Stimulated activated CD8-positive, alpha-beta memory T cell treated with anti-CD3 and anti-CD28 coated beads, Interleukin-12 subunit alpha, Interleukin-12 subunit beta, amount 100 ng/mL, for 24 hours (primary cell): ENCODE measurements around the gene GTF2F1.
A peak's percentile ranks its signal among the peaks of the same experiment; 100 is the strongest.
"Not testable (repeated sequence)": the region's sequence is repeated elsewhere in the genome, so short reads cannot be mapped to it uniquely, and the experiment has no call there.

Source experiments
- DNase-seq: peaks from one replicate; pipeline ENCODE4 v3.0.0-alpha.2; 2020; ENCODE audit errors: extremely low read depth

The GTF2F1 gene

DNA sequence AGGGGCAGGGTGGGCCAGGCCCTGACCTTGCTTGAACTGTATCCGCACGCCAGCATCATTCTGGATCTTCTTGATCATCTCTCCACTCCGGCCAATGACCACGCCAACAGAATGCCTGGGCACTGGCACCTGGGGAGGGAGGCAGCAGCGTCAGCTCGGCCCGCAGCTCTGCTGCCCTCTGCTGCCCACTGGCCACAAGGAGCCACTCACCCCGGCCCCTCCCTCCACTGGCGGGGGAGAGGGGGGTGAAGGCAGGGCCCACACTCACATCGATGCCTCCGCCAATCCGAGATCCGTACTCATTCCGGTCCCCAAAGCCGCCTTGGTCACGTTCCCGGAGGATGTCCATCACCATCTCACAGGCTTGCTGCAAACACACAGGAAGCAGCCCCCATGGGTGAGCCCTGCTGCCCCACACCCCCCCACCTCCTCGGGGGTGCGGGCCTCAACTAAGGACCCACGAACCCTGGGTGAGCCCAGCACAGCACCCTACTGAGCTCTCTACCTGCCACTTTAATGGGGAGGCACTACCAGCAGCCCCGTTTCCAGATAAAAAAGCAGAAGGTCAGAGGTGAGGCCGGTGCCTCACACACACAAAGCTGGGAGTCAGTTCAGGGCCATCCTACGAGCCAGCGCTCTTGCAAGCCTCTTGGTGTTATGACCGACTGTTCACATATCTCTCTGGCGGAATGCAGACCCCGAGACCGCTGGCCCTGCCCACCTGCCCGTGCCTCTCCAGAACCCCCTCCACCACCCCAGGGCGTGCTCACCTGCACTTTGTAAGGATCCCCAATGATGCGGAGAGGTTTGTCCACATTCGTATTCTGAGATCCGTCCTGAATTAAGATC lies 25.0 kb upstream of the GTF2F1 start:
- DNase-seq, result no peak

DNA sequence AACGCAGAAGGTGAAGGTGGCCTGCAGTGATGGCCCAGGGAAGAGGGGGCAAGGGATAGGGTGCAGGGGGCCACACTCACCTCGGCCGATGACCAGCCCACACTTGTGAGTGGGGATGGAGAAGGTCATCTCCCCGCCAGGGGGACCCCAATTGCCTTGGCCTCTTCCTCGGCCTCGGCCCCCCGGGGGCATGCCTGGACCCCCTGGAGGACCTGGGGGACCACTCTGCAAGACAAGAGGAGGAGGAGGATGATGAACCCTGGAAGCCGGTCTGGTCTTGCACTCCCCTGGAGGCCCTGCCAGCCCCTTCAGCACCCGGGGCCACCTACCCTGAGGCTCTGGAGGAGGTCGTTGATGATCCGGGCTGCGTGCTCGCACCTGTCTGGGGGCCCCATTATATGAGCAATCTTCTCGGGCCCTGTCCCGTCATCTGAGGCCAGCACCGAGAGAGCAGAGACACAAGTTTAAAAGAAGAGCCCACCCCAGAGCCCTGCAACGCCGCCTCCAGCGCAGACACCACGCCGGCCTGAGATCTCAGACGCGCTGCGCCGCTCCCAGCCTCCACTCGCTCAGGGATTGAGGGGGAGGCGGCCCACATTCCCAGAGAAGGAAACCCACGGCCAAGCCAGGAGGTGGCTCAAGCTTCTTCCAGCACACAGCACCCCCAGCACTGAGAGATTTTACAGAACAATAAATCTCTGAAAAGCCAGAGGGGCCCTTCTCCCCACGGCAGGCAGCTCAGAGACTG lies 23.9 kb upstream of the GTF2F1 start:
- no peak for DNase-seq

DNA sequence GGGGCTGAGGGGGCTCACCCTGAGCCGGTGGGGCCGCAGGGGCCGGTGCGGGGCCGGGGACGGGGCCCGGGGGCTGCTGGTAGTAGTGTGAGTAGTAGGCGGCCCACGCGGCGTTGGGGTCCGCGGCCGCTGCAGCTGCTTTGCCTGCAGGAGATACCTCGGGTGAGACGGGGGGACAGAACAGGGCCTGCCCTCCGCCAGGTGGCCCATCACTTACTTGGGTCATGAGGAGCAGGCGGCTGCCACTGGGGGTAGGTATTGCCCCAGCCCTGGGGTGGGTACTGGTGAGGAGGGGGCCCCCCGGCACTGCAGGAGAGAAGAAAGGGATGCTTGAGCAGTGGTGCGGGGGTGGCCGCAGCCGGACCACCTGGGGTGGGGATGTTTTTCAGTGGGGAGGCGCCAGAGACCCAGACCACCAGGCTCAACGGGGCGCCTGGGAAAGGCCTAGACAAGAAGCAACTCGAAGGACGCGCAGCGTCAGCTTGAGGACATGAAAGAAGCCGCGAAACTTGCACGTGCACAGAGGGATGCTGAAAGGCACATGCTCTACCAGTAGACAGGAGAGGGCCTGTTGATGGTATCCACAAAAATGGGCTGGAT lies 22.7 kb upstream of the GTF2F1 start:
- no peak for DNase-seq

DNA sequence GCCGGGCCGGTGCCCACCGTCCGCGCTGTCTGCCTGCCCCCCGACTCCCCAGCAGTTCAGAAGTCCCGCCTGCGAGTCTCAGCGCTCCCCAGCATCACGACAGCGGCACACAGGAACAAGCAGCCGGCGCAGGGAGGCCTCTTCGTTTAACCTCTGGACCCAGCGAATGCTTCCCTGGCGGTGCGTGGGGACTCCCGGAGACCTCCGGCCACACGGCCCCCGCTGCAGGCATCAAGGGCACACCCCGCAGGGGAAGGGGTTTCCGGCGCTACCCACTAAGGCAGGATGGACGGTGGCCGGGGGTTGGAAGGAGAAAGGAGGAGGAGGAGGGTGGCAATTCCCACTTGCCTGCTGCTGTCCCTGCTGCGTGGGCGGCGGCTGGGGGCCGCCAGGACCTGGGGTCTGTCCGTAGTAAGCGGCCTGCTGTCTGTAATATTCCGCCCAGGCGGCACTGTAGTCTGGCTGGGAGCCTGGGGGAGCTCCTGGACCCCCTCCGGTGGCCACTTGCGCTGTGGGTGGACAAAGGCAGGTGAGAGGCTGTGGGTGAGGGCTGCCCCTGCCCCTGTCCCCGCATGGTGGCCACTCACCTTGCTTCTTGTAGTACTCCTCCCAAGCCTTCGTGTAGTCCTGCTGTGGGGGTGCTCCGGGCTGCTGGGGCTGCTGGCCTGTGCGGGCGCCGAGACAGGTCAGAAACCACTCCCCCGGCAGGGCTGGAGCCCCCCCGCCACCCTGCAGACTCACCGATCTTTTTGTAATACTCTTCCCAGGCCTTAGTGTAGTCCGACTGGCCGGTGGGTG lies 22.0 kb upstream of the GTF2F1 start:
- DNase-seq, result no peak

DNA sequence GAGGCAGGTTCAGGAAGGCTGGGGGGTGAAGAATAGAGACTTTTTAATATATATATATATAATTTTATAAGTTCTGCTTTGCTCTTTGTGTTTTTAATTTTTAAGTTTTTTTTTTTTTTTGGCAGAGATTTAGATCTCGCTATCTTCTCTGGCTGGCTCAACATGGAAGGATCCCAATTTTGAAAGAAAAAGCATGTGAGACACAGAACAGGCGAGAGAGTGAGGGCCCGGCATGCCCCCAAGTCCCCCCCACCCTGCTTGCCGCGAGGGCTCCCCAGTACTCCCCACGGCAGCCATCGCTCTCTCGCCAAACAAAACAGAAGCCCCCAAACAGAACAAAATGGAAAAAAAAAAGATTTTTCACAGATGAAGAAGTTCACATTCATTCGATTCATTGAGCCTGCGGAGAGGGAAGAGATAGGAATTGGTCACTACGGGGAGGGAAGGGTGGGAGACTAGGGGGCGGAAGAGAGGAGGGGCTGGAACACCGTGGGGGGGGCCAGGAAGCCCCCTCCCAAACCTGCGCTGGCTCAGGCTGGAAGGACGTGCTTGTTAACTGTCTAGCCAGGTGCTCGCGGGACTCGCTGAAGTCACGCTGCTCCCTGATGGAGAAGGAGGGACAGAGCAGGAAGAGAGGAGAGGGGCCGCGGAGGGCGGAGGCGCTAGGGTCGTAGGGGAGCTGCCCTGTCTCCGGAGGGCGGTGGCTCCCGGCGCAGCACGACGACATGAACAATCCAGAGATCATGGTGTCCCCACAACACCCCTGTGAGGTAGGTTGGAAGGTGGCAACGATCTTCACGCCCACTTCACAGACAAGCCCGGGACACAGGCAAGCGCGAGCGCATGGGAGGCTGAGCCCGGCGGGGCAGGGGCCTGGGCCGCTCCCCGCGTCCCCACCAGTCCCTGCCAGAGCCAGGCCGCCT lies 21.0 kb upstream of the GTF2F1 start:
- no peak for DNase-seq

DNA sequence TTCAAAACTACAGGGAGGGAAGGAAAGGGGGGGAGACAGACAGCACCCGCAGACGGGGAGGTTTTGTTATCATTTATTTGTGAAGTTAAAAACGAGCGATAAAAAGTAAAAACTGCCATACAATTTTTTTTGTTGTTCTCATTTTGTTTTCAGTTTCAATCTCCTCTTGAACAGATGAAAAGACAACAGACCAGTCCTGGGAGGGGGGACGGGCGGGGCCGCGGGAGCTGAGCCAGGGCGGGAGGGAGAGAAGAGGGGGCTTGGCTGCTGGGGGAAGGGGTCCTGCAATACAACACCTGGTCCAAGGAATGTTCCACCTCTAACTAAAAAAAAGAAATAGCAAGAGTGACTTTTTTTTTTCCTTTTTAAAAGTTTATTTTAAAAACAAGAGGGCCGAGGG lies 20.3 kb upstream of the GTF2F1 start:
- no peak for DNase-seq

DNA sequence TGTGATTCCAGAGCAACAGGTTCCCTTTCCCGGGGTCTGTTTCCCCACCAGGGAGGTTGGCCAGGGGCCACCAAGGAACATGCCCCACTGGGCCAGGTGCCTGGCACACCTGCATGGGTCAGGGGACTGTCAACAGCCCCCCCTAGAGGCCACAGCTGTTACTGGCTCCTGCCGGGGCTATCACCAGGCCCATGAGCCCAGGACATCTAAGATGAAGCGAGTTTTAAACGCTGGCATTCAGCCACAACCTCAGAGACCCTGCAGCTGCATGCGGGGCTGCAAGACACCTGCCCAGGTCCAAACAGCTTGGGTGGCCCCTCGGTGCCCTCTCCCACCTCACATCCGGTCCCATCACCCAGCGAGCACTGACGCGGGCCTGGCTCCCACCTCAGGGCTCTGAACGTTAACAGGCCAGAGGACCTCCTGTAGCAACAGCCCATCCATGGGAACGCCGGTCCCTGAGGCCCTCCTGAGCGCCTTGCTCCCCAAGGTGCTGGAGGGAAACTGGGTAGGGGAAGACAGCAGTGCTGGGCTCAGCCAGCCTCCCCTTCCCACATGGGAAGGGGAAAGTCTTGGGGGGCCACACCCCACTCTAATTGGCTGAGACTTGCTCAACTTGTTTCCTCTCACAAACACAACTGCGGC lies 19.6 kb upstream of the GTF2F1 start:
- DNase-seq, result no peak

DNA sequence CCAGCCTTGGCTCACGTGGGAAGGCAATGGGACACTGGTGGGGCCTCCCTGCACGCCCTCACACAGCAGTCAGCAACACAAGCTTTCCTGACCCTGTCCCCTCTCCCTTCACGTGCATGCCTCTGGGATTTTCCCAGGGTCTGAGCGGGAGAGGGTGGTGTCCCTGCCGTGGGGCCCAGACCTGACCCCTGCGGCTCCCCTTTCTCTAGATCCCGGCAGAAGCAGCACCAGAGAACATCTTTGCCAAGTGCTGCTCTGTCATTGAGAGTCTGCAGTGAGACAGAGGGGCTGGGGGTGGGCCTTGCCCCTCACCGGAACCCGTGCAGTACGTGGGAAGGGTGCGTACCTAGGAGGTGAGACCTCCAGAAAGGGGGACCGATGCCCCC lies 19.1 kb upstream of the GTF2F1 start:
- no peak for DNase-seq

DNA sequence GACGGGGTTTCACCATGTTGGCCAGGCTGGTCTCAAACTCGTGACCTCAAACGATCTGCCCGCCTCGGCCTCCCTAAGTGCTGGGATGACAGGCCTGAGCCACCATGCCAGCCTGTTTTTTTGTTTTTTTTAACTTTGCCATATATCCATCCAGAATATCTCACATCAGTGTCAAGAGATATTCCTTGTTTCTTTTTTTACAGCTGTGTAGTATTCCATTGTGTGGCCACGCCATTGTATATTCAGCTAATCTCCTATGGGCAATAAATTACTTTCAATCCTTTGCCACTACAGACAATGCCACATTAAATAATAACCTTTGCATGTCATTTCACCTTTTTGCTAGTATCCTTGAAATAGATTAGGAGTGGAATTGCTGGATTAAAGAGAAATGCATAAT lies 16.4 kb upstream of the GTF2F1 start:
- no peak for DNase-seq

DNA sequence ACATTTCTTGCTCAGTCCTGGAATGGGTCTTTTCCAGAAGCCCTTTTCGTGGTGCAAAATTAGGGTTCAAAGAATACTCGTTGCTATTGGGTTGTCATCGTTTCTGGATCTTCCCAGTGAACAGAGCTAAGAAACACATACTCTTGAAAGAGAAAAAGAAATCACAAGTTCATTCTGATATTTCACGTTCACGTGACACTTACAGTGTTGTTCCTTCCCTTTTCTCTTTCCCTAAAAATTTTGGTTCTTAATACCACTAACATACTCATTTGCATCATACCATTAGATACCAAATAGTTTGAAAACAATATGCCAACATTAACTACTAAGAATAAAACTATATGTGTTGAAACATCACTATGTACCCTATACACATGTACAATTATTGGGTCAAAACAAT lies 13.4 kb upstream of the GTF2F1 start:
- no peak for DNase-seq

DNA sequence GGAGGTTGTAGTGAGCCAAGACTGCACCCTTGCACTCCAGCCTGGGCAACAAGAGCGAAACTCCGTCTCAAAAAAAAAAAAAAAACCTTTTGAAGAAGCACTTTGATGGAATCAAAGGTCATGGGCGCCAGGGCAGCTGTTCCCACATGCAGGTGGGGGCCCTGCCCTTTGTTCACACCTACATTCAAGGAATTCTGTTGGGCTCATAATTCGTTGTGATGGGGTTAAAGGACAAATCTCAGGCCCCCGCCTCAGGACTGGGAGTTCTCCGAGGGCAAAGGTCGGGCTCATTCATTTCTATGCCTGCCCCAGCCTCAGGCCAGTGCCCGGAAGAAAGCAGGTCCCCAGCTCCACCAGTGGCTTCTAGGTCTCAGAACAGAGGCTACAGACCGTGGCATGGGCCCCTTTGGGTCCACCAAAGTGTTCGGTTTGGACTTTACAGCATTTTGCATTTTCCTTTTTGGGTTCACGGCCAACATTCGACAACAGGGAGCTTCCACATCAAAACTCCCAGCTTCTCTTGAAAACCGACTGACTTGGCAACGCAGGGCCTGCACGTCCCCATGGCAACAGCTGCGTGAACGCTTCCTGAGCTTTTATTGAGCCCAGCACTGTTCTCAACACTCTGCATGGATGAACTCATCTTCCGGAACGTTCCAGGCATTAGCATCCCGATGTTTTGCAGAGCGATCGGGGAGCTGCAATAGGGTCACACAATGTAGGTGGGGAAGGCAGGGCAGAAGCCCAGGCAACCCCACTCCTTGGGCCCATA lies 10.1 kb upstream of the GTF2F1 start:
- no peak for DNase-seq

DNA sequence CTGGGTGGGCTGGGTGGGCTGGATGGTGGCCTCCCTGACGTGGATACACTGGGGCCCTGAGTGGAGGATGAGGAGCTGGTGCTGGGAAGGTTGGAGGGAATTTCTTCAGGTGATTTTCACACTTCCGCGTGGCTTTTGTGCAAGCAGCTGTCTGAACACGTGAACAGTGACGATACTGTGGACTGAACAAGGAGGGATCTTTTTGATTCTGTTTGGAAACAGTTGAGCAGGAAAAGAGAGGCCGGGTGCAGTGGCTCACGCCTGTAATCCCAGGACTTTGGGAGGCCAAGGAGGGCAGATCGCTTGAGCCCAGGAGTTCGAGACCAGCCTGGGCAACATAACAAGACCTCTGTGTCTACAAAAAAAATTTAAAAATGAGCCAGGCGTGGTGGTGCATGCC lies 9.1 kb upstream of the GTF2F1 start:
- no peak for DNase-seq

DNA sequence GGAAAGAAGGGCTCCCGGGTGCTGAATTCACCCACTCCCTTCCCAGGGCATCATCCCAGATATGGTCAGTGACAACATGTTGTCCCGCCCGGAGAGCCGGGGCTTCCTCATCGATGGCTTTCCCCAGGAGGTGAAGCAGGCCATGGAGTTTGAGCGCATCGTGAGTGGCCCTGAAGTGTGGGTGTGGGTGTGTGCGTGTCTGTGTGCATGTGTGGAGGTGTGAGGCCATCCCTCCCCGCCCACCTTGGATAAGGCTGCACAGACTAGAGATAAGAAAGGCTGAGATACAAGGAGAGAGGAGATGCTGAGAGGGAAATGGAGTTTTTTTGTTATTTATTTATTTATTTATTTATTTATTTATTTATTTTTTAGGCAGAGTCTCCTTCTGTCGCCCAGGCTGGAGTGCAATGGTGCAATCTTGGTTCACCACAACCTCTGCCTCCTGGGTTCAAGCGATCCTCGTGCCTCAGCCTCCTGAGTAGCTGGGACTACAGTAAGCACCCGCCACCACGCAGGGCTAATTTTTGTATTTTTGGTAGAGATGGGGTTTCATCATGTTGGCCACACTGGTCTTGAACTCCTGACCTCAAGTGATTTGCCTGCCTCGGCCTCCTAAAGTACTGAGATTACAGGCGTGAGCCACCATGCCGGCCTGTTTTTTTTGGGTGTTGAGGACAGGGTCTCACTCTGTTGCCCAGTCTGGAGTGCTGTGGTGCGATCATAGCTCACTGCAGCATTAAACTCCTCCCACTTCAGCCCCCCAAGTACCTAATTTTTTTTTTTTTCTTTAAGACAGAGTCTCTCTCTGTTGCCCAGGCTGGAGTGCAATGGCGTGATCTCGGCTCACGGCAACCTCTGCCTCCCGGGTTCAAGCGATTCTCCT lies 7.3 kb upstream of the GTF2F1 start:
- DNase-seq, result not testable (repeated sequence)

DNA sequence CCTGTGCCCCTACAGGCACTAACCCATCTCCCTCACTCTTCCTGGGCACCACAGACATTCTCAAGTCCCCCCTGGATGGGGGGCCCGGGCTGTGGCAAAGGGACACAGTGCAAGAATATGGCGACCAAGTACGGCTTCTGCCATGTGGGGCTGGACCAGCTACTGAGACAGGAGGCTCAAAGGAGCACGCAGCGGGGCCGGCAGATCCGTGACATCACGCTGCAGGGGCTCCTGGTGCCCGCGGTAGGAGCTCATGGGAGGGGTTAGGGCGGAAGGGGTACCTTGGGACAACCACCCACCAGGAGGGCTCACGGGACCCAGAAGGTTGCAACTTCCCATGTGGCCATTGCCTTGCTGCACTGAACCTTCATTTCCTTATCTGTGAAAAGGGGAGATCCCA lies 3.3 kb upstream of the GTF2F1 start:
- DNase-seq, result no peak

DNA sequence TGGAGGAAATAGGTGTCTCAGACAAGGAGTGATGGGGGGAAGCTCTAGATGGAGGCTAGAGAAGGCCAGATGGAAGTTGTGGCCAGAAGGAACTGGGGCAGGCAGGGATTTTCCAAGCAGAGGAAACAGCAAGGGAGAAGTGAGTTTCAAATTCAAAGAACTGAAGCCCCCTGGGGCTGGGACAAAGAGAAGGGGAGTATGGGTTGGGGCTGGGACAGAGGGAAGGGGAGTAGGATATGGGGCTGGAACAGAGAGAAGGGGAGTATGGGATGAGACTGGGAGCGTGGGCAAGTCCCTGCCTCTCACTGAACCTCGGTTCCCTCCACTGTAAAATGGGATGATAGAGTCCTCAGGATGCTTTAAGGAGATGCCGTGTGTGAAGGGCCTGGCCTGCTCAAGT lies 1.9 kb upstream of the GTF2F1 start:
- DNase-seq, result no peak

DNA sequence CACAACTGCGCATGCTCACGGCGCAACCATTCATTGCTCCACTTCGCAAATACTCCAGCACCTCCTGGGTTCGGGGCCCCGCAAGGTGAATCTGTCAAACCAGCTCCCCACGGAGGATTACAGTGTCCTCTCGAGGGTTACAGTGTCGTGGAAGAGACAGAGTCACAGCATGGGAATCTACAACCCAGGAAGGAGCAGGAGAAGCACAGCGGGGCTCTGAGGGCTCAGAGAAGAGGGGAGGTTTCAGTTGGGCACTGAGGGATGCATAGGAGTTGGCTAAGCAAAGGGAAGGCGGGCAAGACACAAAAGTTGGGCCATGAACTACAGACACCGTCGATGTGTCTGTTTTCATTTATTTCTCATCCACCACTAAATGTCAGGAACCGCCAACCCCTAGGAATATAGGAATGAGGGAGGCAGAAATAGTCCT lies 1.0 kb upstream of the GTF2F1 start:
- peak; percentile 41 for DNase-seq

DNA sequence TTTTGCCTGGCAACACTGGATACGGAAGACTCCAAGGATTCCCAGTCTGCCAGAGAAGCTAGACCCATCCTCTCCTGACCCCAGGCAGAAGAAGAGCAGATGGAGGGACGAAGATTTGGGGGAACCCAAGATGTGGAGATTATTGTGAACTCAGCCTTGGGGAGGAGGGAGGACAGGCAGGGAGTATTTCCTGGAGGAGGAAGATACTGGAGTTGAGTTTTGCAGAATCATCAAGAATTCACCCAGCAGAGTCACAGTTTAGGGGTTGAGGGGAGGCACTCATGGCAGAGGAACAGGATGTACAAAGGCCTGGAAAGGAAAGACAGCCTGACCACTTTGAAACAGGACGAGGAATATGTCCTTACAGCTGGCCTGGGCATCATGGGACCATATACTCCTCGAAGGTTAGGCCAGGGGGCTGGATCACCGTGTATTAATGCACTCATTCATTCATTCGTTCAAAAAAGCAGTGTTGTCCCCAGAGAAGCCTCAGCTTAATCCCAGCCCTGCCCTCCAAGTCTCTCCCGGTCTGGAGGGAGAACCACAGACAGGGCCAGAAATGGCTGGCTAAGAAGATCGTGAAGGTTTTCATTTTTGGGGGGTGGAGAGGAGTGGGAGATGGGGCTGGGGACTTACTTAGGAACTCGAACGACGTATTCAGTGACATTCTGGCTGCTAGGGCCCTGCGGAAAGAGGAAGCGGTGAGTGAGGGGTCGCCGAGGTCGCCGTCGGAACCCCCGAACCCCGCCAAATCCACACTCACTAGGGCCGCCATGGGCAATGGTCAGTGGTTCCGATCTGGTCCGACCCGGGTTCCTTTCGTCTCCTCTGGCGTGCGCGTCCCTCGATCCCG lies 517 bp downstream of the GTF2F1 start:
- no peak for DNase-seq

DNA sequence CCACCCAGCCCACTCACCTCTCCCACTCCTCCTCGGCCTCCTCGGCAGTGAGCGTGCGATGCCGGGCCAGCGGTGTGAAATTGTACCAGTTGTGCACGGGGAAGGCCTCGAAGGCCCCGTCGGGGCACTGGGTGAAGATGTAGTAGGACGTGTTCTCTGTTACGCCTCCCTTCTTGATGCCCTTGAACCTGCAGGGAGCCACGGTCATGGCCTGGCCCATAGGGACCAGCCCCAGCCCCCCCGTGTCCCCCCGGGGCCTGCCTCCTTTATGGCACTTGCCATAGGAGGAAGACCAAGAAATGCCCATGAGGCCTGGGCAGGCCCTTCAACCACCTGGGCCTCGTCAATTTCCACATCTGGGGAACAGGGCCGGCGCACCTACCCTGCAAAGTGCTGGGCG lies 5.6 kb downstream of the GTF2F1 start:
- DNase-seq, result no peak
